HG03354 (cell line): Measurements from ENCODE around the gene MAD1L1.
"Not testable (repeated sequence)": the region's sequence is repeated elsewhere in the genome, so short reads cannot be mapped to it uniquely, and the experiment has no call there.

ENCODE experiments used
- ATAC-seq: cut with Tn5 transposase; IDR thresholded peaks from one replicate; pipeline ENCODE4 v1.9.1; 2021; ENCODE audit warnings: mild to moderate bottlenecking; ENCODE audit not compliant: unreplicated experiment, poor library complexity, severe bottlenecking

Gene MAD1L1

DNA sequence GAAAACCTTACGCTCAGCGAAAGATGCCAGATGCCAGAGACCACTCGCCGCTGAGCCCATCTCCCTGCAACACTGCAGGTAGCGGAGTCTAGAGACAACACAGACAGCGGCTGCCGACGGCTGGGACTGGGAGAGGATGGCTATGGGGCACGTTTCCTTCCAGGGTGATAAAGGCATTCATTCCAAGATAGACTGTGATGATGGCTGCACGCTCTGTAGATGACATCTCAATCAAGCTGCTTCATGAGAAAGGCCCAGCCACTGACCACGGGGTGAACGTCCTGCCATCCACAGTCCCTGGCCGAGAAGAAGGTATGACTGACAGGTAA lies 394.2 kb downstream of the MAD1L1 start:
- not testable (repeated sequence) for ATAC-seq

DNA sequence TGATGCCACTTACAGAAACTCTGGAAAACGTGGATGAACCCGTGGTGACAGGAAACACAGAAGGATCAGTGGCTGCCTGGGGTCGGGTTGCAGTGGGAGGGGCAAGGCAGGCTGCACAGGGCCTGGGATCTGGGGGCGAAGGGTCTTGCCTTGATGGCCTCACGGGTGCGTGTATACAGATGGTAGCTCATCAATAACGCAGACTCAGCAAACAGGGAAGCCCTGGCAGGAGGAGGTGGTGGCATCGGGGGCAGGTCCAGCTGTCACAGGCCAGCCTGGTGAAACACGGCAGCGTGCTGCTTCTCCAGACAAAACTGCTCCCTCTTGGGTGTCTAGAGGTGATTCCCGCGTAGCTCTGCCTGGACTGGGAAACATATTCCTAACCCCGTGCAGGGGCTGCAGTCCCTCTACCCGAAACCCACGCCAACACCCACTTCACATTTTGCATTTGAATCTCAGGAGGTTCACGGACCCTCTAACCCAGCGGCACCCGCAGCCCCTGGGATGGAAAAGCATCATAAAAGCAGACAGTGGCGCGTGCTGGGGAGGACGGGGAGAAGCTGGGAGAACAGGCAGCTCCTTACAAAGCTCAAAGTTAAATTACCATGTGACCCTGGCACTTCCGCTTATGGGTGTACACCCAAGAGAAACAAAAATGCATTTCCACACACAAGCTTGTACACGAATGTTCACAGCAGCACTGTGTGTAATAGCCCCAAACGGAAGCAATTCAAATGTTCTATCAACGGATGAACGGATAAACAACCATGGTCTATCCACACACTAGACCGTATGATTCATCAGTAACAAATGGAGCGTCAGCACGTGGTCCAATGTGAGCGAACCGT lies 394.8 kb downstream of the MAD1L1 start:
- ATAC-seq = not testable (repeated sequence)

DNA sequence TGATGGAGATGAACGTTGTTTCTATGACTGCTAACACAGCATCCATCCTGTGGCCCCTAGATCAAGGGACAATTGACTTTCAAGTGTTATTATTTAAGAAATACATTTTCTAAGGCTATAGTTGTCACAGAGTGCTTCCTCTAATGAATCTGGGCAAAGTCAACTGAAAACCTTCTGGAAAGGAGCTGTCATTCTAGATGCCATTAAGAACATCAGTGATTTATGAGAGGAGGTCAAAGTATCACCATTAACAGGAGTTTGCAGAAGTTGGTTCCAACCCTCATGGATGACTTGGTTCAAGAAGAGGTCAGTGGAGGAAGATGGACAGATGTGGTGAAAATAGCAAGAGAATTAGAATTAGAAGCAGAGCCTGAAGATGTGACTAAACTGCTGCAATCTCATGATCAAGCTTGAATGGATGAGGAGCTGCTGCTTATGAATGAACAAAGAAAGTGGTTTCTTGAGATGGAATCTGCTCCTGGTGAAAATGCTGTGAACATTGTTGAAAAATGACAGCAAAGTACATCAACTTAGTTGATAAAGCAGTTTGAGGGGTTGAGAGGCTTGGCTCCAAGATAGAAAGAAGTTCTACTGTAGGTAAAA lies 400.7 kb downstream of the MAD1L1 start:
- not testable (repeated sequence) for ATAC-seq

DNA sequence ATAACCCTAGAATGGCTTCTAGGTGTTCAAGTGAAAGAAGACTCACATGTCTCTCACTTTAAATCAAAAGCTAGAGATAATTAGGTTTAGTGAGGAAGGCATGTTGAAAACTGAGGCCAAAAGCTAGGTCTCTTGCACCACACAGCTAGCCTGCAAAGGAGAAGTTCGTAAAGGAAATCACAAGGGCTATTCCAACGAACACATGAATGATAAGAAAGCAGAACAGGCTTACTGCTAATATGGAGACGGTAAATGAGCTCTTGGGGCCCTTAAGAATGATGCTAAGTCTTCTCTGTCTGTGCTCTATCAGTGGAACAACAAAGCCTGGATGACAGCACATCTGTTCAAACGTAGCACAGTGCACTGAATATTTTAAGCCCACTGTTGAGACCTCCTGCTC lies 401.3 kb downstream of the MAD1L1 start:
- ATAC-seq = not testable (repeated sequence)

DNA sequence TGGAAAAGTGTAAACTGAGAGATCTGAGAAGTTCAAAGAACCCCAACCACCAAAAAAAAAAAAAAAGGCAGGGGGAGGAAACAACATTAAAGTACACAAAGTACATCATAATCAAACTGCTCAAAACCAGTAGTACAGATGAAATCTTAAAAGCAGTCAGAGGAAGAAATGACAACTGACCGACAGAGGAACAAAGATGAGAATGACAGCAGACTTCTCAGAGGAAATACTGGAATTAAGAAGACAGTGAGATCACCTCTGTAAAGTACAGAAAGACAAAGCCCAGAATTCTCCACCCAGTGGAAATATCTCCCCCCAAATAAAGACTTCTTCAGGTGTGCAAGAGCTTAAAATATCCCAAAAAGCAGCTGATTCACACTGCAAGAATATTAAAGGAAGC lies 403.1 kb downstream of the MAD1L1 start:
- ATAC-seq = not testable (repeated sequence)

DNA sequence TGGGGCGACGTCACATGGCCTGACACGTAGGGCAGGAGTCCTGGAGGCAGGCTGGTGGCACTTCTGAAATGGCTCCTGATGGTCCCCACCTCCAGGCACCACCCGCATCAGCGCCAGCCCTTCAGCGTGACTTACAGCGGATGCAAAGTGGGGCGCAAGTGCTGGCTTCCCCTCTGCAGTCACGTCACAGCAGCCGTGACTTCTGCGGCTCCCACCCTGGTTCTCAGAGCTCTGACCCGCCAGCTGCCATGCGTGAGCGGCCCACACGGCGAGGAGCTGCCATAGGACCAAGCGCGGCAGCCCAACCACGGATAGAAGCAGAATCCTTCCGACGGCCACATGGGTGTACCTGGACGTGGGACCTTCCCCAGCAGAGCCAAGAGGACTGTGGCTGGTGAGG lies 403.6 kb downstream of the MAD1L1 start:
- ATAC-seq = no peak

DNA sequence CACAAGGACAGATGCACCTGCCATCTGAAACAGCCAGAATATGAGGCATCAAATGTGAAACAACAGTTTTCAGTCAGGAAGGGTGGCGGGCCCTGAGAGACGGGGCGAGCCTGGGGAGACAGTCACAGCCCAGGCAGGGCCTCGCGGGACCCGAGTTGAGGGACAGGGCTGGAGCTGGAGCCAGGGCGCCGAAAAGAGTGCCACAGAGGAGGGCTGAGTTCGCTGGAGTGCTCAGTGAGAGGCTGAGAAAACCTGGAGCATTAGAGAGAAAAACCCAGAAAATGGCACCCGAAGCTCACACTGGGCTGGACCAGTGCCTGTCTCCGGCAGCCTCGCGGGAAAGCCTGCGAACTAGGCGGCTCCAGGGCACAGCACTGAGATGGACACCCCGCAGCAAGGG lies 404.6 kb downstream of the MAD1L1 start:
- ATAC-seq = not testable (repeated sequence)

DNA sequence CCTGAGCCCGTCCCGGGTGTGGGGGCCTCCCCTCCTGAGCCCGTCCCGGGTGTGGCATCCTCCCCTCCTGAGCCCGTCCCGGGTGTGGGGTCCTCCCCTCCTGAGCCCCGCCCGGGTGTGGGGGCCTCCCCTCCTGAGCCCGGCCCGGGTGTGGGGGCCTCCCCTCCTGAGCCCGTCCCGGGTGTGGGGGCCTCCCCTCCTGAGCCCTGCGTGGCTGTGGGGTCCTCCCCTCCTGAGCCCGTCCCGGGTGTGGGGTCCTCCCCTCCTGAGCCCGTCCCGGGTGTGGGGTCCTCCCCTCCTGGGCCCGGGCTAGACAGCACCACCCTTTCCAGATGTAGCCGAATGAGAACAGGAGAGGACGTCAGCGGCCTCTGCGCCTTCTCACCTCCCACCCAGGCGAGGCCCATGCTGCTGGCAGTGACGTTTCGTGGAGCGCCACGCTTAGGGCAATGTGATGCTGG lies 405.2 kb downstream of the MAD1L1 start:
- ATAC-seq = not testable (repeated sequence)

DNA sequence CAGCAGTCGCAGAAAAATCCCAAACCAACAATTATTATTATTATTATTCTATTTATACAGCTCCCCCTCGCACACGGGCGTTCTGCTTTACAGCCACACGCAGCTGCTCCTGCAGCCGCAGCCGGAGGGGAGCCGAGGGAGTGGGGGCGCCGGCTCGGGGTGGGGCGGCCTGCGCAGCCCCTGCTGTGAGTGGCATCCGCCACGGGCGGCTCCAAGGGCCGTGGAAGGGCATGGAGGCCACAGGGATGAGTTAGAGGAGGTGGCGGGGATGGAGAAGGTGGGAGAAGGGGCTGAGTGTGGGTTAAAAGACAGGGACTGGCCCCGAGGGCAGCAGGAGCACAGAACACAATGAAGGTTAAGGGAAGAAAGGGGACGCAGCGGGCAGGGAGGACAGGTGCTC lies 405.8 kb downstream of the MAD1L1 start:
- ATAC-seq = not testable (repeated sequence)

DNA sequence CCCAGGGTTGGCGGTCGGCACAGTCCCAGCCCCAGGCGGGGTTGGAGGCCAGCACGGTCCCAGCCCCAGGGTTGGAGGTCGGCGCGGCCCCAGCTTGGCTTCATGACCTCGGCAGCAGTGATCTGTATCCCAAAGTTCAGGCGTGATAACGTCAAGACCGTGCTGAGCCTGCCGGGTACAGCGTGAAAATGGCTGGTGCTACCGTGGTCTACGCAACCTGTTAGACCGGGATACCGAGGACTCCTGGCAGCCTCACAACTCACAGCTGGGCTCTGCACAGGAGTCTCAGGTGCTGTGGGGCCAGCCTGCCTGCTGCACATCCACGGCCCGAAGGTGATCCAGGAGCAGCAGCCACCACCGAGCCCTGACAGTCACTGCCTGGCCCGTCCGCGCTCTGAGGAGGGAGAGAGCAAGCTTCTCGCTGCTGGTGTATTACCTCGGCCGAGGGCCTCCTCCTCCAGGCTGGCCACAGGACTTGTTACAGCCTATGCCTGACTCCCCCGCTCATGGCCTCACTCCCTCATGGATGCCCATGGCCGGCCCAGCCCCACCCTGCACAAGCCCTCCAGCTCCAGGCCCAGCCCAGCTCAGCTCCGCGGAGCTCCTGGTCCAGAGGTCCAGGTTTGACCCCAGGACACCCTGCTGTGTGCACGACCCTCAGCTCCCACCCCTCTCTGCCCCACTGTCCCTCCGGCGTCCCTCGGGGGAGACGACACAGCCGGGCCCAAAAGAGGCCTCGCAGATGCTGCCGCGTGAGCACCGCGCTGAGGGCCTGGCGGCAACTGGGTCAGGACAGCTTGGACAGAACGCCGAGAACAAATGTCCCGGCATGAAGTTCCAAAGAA lies 406.6 kb downstream of the MAD1L1 start:
- no peak for ATAC-seq

DNA sequence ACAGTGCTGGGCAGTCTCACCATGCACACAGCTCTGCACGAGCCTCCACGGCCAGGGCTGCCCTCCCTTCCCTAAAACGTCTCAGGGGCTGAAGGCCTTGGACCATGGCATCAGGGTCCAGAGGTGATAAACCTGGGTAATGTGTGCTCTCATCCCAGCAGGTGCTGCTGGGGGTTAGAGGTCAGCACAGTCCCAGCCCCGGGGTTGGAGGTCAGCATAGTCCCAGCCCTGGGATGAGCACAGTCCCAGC lies 407.2 kb downstream of the MAD1L1 start:
- not testable (repeated sequence) for ATAC-seq

DNA sequence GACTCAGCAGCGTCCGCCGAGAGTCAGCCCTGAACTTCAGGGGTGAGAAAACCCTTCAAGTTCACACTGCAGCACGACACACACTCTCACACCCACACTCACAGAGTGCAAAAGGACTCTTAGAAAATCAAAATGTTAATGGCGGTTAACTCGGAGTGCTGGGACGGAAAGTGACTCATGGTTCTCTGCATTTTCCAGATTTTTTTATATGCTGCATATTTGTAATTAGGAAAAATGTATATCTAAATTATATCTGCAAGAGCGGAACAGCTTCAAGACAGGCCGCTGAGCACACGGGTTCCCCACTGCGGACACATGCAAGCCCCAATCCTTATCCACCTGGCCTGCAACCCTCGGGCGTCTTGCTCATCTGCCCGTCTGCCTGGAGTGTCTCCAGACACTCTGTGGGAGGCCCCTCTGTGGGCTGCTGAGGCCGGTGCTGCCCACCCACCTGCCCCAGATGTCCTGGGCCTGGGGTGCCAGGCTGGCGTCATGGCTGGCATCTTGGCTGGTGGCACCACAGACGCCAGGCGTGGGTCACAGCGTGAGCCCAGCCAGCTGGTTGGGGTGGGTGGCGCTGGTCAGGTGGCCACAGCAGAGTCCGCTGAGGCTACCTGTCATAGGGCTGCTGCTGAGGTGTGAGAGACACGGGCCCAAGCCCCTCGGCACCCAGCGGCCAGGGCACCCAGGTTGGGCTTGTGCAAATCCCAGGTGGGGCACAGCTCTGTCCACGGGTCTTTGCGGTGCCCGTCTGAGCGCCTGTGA lies 407.7 kb downstream of the MAD1L1 start:
- ATAC-seq = not testable (repeated sequence)

DNA sequence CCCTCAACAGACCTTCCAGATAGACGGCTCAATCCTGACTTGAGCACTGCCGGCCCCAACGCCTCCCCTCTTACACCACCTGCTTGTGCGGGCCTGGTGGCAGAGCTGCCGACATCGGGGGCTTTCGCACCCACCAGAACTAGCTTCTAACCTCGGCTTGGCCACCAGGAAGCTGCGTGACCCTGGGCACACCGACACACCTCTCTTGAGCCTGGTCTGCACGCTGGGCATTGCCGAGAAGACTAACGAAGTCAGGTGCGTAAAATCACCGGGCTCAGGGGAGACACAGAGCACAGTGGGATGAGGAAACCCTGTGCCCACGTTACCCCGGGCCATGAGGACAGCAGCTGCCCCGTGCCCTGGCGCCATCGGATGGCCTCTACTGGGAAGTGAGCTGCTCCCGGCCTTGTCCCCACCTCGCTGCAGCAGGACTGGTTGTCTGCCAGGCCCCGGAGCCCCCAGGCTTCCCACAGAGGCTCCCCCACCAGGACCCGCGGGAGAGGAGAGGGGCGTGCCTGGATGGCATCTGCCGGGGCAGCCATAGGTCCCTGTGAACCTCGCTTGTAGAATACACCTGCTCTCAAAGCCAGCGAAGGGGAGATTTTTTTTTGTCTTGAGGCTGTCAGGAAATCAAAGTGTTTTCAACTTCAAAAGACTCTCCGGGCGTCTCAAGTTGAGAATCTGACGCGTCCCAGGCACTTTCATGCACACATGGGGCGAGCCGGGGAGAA lies 408.4 kb downstream of the MAD1L1 start:
- ATAC-seq = not testable (repeated sequence)

DNA sequence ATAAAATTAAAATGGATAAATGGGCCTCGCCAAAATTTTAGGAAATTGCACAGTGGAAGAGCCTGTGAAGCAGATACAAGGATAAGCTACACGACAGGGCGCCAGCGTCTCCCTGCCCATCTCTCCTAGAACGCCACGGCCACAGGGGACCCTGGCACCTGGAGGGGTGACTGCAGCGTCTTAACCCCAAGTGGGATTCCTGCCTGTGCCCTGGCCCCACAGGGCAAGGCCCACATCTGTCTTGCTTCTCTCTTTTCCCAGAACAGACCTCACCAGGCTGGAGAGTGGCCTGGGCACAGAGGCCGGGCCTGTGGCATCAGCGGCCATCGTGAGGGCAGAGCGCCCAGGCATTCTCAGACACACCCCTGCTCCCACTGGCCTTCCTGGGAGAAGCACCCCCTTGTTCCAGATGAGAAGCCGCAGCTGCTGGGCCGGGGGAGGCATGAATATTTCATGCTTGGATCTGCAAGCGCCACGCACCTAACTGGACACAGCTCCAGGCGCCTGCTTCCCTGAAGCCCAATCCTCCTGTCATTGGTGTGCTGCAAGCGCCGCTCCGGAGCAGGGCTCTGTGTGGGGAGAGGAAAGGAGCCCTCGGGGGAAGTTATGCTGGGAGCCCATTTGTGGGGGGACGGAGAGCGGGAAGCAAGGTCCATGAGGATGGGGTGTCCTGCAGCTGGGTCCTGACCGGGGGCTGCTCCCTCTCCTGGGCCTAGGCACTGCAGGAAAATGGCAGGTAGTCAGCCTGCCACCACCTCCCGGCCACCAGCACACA lies 409.2 kb downstream of the MAD1L1 start:
- no peak for ATAC-seq

DNA sequence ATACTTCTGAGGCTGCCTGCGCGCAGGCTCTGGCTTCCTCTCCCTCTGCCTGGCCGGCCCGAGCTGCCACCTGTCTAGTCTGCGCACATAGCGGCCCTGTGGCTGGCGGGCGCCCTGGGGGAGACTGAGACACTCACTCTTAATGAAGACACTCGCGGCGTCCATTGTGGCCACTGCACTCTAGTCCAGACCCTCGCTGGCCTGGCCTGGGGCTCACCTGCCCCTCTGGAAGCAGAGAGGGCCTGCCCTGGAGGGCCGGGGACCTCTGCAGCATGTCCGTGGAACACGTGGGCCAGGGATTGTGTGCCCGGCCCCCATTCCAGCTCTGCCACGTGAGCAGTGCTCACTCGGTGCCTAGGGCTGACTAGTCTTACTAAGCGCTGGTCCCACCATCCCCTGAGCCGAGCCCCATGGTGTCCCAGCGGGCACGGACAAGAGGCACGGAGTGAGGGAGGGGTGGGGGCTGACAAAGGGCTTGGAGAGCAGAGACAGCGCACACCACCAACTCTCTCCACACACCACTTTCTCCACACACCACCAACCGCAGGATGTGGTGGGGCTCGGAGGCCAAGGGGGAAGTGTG lies 413.4 kb downstream of the MAD1L1 start:
- no peak for ATAC-seq

DNA sequence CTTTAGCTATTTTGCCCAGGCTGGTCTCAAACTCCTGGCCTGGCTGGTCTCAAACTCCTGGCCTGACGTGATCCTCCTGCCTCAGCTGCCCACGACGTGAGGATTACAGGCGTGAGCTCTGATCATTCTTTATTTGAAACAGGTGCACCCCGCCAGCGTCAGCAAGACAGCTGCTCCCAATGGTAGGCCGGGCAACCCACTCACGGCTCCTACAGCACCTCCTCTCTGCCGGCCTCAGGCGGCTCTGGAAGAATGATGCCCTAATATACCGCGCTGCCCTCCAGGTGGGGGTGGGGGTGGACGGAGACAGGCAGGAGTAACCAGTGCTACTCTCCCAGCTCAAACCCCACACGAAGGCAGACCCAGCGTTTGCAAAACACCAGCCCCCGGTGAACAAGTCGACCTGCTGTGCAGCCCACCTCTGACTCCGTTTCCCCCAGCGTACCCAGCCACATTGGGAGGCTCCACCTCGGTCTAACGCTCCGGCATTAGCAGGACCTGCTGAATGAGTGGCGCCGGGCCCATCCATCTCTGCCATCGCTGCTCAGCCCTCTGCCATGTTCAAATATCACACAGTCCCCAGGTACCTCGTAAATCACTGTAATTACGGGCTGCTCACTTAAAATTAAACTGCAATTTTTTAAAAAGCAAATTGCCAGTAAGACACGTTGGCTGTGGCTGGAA lies 414.0 kb downstream of the MAD1L1 start:
- no peak for ATAC-seq

DNA sequence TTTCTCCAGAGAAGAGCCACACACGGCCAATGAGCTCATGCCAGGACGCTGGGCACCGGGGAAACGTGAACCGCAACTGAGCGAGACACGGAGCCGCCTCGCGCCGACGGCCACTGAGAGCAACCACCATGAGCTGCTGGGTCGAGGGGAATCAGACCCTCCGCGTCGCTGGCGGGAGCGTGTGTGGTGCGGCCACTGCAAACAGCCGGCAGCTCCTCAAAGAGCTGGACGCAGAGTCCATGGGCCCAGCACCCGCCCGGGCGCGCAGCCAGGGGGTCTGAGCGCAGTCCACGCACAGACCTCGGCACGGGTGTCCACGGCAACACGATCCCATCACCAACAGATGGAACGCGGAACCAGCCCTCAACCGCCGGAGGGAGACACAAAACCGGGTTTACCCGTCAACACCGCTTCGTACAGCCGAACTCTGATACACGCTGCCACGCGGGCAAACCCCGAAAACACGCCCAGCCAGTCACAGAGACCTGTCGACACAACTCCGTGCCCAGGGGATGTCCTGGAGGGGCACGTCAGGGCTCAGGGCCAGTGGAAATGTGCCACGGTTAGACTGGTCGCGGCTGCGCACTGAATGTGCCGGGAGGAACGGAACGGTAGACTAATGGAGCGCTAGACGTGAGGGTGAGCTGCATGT lies 415.6 kb downstream of the MAD1L1 start:
- no peak for ATAC-seq
